AG09319 (cell line): ENCODE data around the gene JAML.
"Not testable (repeated sequence)": the region's sequence is repeated elsewhere in the genome, so short reads cannot be mapped to it uniquely, and the experiment has no call there.

Source experiments
- DNase-seq: peaks from one replicate; pipeline ENCODE4 v3.0.0-alpha.2; 2010; ENCODE audit warnings: low read depth; ENCODE audit errors: extremely low read depth
- TF ChIP-seq, protein P1 (sequence below): IDR thresholded peaks from 2 replicates; pipeline ENCODE4 v1.5.1; 2011; ENCODE audit warnings: low read depth, mild to moderate bottlenecking, inconsistent platforms, low read length, moderate library complexity

Gene JAML

DNA sequence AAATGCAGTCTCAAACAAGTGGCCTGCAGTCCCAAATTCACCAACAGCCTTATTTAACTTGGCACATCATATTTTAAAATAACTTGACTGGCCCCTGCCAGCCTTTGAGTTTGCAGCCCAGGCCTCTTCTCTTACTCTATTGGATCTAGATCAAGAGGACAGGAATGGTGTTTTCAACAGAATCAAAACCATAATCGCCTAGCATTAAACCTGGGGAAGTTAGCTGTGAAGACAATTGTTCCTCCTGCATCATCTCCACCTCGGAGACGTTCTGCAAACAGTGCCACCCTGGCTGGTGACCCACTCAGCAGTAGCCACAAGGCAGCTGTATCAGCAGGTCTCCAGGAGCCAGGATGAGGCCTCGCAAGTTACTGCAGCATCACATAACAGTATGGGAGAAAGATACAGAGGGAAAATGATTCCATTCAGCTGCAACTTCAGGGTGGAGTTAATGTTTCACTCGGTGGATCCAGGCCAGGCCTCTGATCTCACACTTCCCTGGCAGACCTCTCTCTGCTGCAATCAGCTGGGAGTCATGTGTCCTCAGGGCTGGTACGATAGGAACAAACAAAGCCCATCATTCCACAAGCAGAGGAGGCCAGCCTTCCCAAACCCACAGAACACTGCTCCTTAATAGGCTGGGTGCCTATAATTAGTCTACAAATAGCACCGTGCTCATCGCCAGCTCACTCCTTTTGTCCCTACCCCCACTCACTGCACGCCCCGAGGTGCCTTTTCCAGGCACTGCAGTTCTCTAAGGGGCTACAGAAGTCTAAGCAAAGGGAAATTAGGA, 29.8 kb downstream of the JAML start:
- TF ChIP-seq, protein P1, sequence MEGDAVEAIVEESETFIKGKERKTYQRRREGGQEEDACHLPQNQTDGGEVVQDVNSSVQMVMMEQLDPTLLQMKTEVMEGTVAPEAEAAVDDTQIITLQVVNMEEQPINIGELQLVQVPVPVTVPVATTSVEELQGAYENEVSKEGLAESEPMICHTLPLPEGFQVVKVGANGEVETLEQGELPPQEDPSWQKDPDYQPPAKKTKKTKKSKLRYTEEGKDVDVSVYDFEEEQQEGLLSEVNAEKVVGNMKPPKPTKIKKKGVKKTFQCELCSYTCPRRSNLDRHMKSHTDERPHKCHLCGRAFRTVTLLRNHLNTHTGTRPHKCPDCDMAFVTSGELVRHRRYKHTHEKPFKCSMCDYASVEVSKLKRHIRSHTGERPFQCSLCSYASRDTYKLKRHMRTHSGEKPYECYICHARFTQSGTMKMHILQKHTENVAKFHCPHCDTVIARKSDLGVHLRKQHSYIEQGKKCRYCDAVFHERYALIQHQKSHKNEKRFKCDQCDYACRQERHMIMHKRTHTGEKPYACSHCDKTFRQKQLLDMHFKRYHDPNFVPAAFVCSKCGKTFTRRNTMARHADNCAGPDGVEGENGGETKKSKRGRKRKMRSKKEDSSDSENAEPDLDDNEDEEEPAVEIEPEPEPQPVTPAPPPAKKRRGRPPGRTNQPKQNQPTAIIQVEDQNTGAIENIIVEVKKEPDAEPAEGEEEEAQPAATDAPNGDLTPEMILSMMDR: no peak
- DNase-seq: peak; percentile 66

DNA sequence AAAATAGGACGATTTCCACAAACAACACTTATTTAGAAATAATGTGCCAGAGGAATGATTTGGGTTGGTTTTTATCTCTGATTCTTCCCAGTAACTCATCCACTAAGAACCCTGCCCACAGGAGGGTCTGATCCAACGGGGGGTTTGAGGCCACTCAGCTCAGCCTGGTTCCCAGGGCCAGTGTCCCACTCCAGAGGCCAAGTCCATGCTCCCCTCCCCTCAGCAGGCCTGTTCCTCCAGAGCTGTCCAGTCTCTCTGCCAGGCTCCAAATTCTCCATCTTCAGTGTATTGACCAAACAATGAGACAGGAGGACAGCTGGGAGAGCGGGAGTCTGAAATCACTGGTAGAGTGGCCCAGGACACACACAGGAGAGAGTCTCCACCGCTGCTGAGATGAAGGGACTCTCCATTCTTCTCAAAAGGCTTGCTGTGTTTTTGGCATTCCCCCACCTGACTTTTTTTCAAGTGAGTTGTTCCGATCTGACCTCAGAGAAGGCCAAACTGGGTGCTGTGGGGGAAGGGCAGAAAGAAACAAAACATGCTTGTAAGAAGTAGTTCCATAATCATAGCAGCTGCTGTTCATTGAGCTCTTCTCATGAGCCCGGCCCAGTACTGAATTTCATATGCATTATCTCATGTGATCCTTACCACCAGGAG, 30.8 kb downstream of the JAML start:
- TF ChIP-seq, protein P1: no peak
- DNase-seq: no peak

DNA sequence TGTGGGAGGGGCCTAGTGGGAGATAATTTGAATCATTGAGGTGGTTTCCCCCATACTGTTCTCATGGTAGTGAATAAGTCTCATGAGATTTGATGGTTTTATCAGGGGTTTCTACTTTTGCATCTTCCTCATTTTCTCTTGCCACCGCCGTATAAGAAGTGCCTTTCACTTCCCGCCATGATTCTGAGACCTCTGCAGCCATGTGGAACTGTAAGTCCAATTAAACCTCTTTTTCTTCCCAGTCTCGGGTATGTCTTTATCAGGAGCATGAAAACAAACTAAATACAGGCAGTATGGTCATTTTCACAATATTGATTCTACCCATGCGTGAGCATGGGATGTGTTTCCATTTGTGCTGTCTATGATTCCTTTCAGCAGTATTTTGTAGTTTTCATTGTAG, 32.0 kb downstream of the JAML start:
- not testable (repeated sequence) for DNase-seq

DNA sequence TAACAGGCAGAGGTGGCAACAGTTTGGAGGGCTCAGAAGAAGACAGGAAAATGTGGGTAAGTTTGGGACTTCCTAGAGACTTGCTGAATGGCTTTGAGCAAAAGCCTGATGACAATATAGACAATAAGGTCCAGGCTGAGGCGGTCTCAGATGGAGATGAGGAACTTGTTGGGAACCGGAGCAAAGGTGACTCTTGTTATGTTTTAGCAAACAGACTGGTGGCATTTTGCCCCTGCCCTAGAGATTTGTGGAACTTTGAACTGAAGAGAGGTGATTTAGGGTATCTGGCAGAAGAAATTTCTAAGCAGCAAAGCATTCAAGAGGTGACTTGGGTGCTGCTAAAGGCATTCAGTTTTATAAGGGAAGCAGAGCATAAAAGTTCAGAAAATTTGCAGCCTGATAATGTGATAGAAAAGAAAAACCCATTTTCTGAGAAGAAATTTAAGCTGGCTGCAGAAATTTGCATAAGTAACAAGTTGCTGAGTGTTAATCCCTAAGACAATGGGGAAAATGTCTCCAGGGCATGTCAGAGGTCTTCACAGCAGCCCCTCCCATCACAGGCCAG, 33.8 kb downstream of the JAML start:
- DNase-seq: not testable (repeated sequence)

DNA sequence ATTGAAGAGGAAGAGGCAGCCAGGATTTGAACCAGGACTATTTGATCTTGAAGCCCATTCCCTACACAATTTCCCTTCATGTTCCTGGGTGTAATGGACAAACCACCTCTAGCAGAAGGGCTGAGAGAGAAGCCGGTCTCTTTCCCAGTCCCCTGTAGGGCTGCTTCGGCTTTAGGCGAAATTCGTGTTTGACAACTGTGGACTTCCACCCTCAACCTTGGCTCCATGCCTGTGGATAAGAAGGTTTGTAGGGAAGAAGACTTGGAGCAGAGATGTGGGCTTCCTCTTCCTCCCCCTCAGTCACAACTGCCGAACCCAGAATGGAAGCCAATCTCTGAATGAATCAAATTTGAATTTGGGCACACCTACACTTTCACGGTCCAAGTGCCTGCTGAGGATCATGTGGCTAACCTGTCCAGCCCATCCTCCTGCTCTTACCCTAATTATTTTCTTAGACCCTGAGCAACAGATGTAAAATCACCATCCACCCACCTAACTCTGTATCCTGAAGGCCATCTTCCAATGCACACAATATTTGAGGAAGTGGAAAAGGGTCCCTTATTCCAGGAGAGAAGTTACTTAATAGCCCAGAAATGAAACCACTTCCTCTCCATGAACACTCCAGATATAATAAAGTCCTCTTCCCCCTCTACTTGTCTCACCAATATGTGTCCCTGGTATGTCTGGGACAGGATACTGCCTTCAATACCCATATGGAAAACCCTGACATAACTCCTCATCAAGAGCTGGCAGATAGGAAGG, 38.3 kb downstream of the JAML start:
- DNase-seq: no peak
- TF ChIP-seq, protein P1: no peak

DNA sequence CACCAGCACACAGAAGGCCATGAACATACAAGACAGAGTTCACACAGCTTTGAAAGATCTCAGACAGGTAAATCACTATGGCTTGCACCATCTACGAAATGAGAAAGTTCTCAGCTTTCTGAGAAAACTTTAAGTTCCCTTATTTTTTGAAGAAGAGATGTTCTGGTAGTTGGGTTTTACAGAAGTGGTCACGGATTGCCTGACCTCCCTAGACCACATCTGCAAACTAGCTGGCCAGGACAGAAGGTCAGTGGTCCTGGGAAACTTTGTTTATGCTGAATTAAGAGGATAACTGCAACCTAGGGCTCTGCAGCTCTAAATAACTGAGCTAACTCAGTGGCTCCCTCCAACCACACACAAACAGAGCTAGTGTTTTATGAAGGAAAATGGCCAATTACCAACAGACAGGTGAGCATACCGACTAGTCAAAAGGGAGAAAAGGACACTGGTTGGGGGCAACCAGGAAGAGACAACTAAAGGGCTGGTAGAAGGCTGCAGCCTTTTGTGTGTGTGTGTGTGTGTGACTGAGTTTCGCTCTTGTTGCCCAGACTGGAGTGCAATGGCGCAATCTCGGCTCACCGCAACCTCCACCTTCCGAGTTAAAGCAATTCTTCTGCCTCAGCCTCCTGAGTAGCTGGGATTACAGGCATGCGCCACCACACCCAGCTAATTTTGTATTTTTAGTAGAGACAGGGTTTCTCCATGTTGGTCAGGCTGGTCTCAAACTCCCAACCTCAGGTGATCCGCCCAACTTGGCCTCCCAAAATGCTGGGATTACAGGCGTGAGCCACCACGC, 39.8 kb downstream of the JAML start:
- TF ChIP-seq, protein P1: no peak
- DNase-seq: no peak

DNA sequence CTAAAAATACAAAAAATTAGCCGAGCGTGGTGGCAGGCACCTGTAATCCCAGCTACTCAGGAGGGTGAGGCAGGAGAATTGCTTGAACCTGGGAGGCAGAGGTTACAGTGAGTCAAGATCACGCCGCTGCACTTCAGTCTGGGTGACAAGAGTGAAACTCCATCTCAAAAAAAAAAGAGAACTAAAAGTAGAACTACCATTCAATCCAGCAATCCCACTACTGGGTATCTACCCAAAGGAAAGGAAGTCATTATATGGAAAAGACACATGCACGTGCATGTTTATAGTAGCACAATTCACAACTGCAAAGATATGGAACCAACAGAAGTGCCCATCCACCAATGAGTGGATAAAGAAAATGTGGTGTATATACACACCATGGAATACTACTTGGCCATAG, 41.1 kb downstream of the JAML start:
- not testable (repeated sequence) for DNase-seq

DNA sequence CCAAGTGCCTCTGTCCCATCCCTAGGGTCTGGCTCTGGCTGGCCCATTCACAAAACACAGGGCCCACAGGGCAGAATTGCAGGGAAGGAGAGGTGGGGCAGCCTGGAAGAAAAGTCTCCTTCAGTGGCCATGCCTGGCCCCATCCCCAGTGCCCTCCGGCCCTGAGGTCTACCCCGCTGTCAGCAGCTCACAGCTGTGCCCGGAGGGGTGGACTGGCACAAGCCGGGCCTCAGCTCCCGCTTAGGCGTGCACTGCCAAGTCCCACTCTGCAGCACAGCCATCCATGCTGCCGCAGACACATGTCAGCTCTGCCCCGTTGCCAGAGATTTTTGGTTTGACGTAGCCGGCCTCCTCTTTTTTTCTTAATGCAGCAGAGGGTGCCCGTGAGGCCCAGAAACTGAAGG, 44.5 kb downstream of the JAML start:
- TF ChIP-seq, protein P1: no peak
- no peak for DNase-seq
